GM19238 (cell line): Measurements from ENCODE around the gene TTC19.
"Not testable (repeated sequence)": the region's sequence is repeated elsewhere in the genome, so short reads cannot be mapped to it uniquely, and the experiment has no call there.

Experiments used
- DNase-seq: peaks from one replicate; pipeline ENCODE4 v3.0.0; 2011; ENCODE audit warnings: low spot score; ENCODE audit not compliant: insufficient read length

TTC19 gene

GRCh38 chr17:16027708-16028584 lies 28.3 kb downstream of the TTC19 start:
- DNase-seq: no peak

GRCh38 chr17:16033729-16034349 lies 34.2 kb downstream of the TTC19 start:
- no peak for DNase-seq

GRCh38 chr17:16036261-16036660 lies 36.6 kb downstream of the TTC19 start:
- DNase-seq: no peak

GRCh38 chr17:16037636-16038035 lies 38.0 kb downstream of the TTC19 start:
- DNase-seq: no peak

- no peak for DNase-seq
These were observed 41.2 kb downstream of the TTC19 start for GRCh38 chr17:16040710-16041251.

- DNase-seq: no peak
These were observed 44.9 kb downstream of the TTC19 start for GRCh38 chr17:16044487-16044886.

GRCh38 chr17:16046966-16047365 lies 47.3 kb downstream of the TTC19 start:
- no peak for DNase-seq

- no peak for DNase-seq
These were observed 49.3 kb downstream of the TTC19 start for GRCh38 chr17:16048811-16049449.

GRCh38 chr17:16050844-16051243 lies 51.2 kb downstream of the TTC19 start:
- no peak for DNase-seq

GRCh38 chr17:16052486-16052885 lies 52.9 kb downstream of the TTC19 start:
- DNase-seq: no peak

GRCh38 chr17:16055139-16055538 lies 55.5 kb downstream of the TTC19 start:
- not testable (repeated sequence) for DNase-seq

GRCh38 chr17:16061631-16062030 lies 62.0 kb downstream of the TTC19 start:
- DNase-seq: no peak

GRCh38 chr17:16066125-16066524 lies 66.5 kb downstream of the TTC19 start:
- DNase-seq: no peak

- no peak for DNase-seq
These were observed 68.7 kb downstream of the TTC19 start for GRCh38 chr17:16068323-16068722.

GRCh38 chr17:16072031-16072430 lies 72.4 kb downstream of the TTC19 start:
- no peak for DNase-seq

GRCh38 chr17:16073845-16074244 lies 74.2 kb downstream of the TTC19 start:
- no peak for DNase-seq

- DNase-seq: no peak
These were observed 74.8 kb downstream of the TTC19 start for GRCh38 chr17:16074423-16074822.

GRCh38 chr17:16075949-16076348 lies 76.3 kb downstream of the TTC19 start:
- DNase-seq: no peak
